ENCODE measurements around the gene SREK1IP1.
"Not testable (repeated sequence)": the region's sequence is repeated elsewhere in the genome, so short reads cannot be mapped to it uniquely, and the experiment has no call there.

The SREK1IP1 gene

DNA sequence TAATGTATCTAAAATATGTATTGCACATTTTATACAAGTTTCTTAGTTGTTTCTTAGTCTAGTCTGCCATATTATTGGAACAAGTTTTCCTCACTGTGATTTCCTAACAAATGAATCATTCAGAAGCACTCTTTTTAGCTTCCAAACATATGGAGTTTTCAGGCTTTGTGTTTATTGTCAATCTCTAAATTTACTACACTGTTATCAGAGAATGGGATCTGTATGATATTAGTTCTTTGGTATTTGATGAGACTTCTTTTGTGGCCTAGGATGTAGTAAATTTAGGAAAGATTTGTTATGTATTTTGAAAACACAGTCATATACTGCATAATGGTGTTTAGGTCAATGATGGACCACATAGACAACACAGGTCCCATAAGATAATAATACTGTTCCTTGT lies 25.7 kb downstream of the SREK1IP1 start:
- H3K4me1 Mint-ChIP-seq: no peaks in the 10 kb centered on the region
- no peak overlapping the region for H3K4me3 Mint-ChIP-seq
- no peak for DNase-seq
- H3K27me3 Mint-ChIP-seq (ENCODE audit: low read depth, poor library complexity): no peaks in the 10 kb centered on the region
- TF ChIP-seq, protein P1, sequence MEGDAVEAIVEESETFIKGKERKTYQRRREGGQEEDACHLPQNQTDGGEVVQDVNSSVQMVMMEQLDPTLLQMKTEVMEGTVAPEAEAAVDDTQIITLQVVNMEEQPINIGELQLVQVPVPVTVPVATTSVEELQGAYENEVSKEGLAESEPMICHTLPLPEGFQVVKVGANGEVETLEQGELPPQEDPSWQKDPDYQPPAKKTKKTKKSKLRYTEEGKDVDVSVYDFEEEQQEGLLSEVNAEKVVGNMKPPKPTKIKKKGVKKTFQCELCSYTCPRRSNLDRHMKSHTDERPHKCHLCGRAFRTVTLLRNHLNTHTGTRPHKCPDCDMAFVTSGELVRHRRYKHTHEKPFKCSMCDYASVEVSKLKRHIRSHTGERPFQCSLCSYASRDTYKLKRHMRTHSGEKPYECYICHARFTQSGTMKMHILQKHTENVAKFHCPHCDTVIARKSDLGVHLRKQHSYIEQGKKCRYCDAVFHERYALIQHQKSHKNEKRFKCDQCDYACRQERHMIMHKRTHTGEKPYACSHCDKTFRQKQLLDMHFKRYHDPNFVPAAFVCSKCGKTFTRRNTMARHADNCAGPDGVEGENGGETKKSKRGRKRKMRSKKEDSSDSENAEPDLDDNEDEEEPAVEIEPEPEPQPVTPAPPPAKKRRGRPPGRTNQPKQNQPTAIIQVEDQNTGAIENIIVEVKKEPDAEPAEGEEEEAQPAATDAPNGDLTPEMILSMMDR (IDR thresholded peaks at IDR 0.05): no peak
- H3K27ac Mint-ChIP-seq: no peak overlapping the region
- H3K36me3 Mint-ChIP-seq (ENCODE audit: low read depth): peaks cover 24% of the 10 kb centered on the region
- H3K9me3 Mint-ChIP-seq: no peaks in the 10 kb centered on the region

DNA sequence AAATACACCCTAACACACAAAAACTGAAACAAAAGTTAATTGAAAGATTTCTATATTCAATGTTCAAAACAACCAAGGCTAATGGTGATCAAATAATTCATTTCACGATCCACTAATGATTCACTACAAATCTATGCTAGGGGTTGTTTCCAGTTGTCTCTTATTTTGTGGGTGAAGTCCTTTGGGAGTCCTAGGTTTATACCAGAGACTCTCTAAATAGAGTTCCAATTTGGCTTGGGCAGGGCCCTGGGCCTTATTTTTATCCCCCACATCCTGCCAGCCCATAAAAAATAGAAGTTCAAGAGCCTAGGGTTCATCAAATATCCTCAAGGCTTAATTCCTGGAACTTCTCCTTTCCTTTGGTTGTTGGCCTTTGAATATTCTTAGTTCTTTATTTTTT lies 26.1 kb downstream of the SREK1IP1 start:
- no peak for DNase-seq
- TF ChIP-seq, protein P1 (IDR thresholded peaks at IDR 0.05): no peak
- Mint-ChIP-seq H3K36me3 (ENCODE audit: low read depth) (peaks cover 24% of the 10 kb centered on the region), H3K4me3 (no peak overlapping the region), H3K27ac (no peak overlapping the region), H3K4me1 (no peaks in the 10 kb centered on the region), H3K27me3 (ENCODE audit: low read depth, poor library complexity) (no peaks in the 10 kb centered on the region), H3K9me3 (no peaks in the 10 kb centered on the region)

DNA sequence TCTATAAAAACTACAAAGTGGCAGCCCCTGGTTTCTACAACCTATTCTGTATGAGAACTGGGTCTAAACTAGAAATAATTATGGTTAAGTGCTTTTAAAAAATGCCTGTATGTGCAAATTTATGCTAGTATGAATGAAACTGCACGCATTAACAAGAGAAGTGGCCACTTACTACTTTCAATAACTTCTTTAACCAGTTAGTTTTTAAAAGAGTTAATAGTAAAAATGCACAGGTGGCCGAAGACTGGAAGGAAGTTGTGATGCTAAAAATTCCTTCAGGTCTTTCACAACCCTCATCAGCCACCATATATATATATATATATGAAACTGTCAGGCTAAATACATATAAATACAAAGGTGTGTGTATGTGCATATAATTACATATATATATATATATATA lies 41.3 kb downstream of the SREK1IP1 start:
- Mint-ChIP-seq H3K4me3 (no peak overlapping the region), H3K27me3 (ENCODE audit: low read depth, poor library complexity) (no peaks in the 10 kb centered on the region), H3K4me1 (no peaks in the 10 kb centered on the region), H3K27ac (no peak overlapping the region), H3K36me3 (ENCODE audit: low read depth) (peaks cover 53% of the 10 kb centered on the region), H3K9me3 (no peaks in the 10 kb centered on the region)
- TF ChIP-seq, protein P1 (IDR thresholded peaks at IDR 0.05): no peak
- DNase-seq: no peak

DNA sequence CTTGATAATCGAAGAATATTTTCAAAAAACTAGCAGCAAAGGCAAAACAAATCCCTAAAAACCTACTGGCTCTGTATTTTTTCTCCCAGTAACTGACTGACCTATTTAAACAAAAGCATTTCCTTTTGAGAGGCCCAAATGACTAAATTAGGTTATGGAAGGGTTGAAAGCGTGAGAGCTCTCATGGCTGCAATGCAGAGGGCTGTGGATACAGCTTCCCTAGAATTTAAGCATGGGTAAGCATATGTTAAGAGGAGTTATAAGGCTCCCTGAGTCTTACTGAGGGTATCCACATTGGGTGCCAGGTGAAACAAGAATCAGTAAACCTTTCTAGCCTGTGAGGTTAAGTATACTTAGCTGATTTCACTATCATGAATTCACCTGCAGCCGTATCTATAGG lies 45.9 kb downstream of the SREK1IP1 start:
- H3K4me3 Mint-ChIP-seq: no peak overlapping the region
- peak overlapping the region; percentile 29 for H3K27ac Mint-ChIP-seq
- no peaks in the 10 kb centered on the region for H3K9me3 Mint-ChIP-seq
- TF ChIP-seq, protein P1 (IDR thresholded peaks at IDR 0.05): no peak
- H3K27me3 Mint-ChIP-seq (ENCODE audit: low read depth, poor library complexity): no peaks in the 10 kb centered on the region
- peaks cover 28% of the 10 kb centered on the region for H3K36me3 Mint-ChIP-seq (ENCODE audit: low read depth)
- no peak for DNase-seq
- H3K4me1 Mint-ChIP-seq: no peaks in the 10 kb centered on the region

DNA sequence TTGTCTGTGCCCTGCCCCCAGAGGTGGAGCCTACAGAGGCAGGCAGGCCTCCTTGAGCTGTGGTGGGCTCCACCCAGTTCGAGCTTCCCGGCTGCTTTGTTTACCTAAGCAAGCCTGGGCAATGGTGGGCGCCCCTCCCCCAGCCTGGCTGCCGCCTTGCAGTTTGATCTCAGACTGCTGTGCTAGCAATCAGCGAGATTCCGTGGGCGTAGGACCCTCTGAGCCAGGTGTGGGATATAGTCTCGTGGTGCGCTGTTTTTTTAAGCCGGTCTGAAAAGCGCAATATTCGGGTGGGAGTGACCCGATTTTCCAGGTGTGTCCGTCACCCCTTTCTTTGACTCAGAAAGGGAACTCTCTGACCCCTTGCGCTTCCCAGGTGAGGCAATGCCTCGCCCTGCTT lies 54.0 kb downstream of the SREK1IP1 start:
- not testable (repeated sequence) for H3K27me3 Mint-ChIP-seq (ENCODE audit: low read depth, poor library complexity); H3K27ac Mint-ChIP-seq; H3K4me1 Mint-ChIP-seq; DNase-seq; H3K36me3 Mint-ChIP-seq (ENCODE audit: low read depth); H3K9me3 Mint-ChIP-seq; H3K4me3 Mint-ChIP-seq

DNA sequence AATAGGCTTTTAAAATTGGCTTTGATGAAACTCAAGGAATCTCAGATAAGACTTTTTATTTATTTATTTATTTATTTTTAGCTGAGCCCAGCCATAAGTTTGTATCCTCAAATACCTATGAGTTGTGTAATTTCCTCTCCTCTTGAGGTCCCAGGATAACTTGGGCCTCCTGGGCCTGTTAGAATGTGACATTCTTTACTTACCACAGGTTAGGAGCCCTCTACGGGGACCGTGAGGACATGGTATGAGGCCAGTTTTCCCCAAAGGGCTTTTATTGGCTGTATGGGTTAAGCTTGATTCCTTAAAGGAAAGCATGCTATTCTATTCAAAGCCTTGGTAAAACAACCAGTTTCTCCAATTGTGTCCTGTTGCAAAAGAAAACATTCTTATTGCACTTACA lies 61.3 kb downstream of the SREK1IP1 start:
- Mint-ChIP-seq H3K4me3 (no peak overlapping the region), H3K27me3 (ENCODE audit: low read depth, poor library complexity) (no peaks in the 10 kb centered on the region), H3K4me1 (no peaks in the 10 kb centered on the region), H3K9me3 (peaks cover 5% of the 10 kb centered on the region), H3K36me3 (ENCODE audit: low read depth) (peaks cover 5% of the 10 kb centered on the region), H3K27ac (no peak overlapping the region)
- TF ChIP-seq, protein P1 (IDR thresholded peaks at IDR 0.05): no peak
- no peak for DNase-seq

DNA sequence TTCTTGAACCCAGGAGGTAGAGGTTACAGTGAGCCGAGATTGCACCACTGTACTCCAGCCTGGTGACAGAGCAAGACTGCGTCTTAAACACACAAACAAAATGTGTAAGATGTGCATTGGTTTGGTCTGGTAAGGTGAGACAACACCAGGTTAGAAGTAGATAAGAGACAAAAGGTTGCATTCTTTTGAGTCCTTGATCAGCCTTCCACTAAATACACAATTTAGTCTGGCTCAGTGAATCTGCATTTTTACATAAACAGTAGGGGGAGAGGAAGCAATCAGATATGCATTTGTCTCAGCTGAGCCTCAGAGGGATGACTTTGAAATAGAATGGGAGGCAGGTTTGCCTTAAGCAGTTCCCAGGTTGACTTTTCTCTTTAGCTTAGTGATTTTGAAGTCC lies 62.4 kb downstream of the SREK1IP1 start:
- H3K36me3 Mint-ChIP-seq (ENCODE audit: low read depth); DNase-seq; H3K9me3 Mint-ChIP-seq; H3K27ac Mint-ChIP-seq; H3K27me3 Mint-ChIP-seq (ENCODE audit: low read depth, poor library complexity); H3K4me3 Mint-ChIP-seq; H3K4me1 Mint-ChIP-seq: not testable (repeated sequence)

Data from nephron progenitor cell (in vitro differentiated cells).